Testis (tissue), 3 donors: ENCODE data around the gene ZNF462. TPM values are rescaled to one million over a fixed set of nuclear protein-coding genes. Genes with fewer than 3 reads are reported as not detected.

ENCODE experiments used
- DNase-seq: peaks from one replicate; pipeline ENCODE4 v3.0.0-alpha.2; 2019
- H3K27ac ChIP-seq, 2 donors: fragments of 200-600 bp; sonication (generic); one replicate each; pipeline ENCODE4 v1.5.1; 2019
- H3K27me3 ChIP-seq: fragments of 200-600 bp; sonication (generic); one replicate; pipeline ENCODE4 v1.5.1; 2019
- H3K36me3 ChIP-seq: fragments of 200-600 bp; sonication (generic); one replicate; pipeline ENCODE4 v1.5.1; 2017; ENCODE audit warnings: low read depth; ENCODE audit errors: missing control alignments
- H3K4me1 ChIP-seq: fragments of 200-600 bp; sonication (generic); one replicate; pipeline ENCODE4 v1.5.1; 2019
- H3K4me3 ChIP-seq, 2 donors: fragments of 200-600 bp; sonication (generic); one replicate each; pipeline ENCODE4 v1.5.1; 2017 to 2019
- H3K9me3 ChIP-seq: fragments of 200-600 bp; sonication (generic); one replicate; pipeline ENCODE4 v1.5.1; 2017
- POLR2A ChIP-seq: fragments of 450-650 bp; IDR thresholded peaks from one replicate; pipeline ENCODE4 v1.6.1; 2017; ENCODE audit warnings: antibody characterized with exemption, mild to moderate bottlenecking, moderate library complexity
- WGBS, 2 donors: methylation state at CpG; one replicate each; pipeline ENCODE4 v1.1.5; 2018; 5-methylcytosine and 5-hydroxymethylcytosine counted together
- intact Hi-C: fragments of 100-400 bp; cut with DNase I; formaldehyde crosslinking; loops from one replicate; pipeline ENCODE4 v1.15.1; 2023; ENCODE audit warnings: low total_unique reads
- polyA plus RNA-seq: library from polyadenylated mRNA; stranded (reverse); fragments of 350-450 nt; fragmentation: Illumina TruSeq; extraction: RNeasy Lipid Tissue Mini Kit (QIAGEN cat#74804); gene quantifications from one replicate; pipeline ENCODE4 v1.2.3, GENCODE V29; 2014; ENCODE audit warnings: low read depth, low replicate concordance; ENCODE audit not compliant: insufficient read depth
- total RNA-seq, 2 donors: library from RNA; depleted of rRNA; stranded (reverse); fragments of >200 nt; gene quantifications; one replicate each; pipeline ENCODE4 v1.2.3, GENCODE V29; 2016
- TF ChIP-seq, protein P1 (sequence below), 3 experiments: fragments of 450-650 bp in 2 of 3; fragments of 200-600 bp in 1 of 3; sonication (generic) in 1 of 3; IDR thresholded peaks; one replicate each; pipeline ENCODE4 v1.5.1; 2016 to 2019; ENCODE audit warnings: antibody characterized with exemption in 3 of 3, mild to moderate bottlenecking in 2 of 3, moderate library complexity in 1 of 3

The ZNF462 gene
- total and polyA plus RNA-seq, 3 donors from 2014 or later: 31.5 to 61.6 (median 53.2) TPM

DNA sequence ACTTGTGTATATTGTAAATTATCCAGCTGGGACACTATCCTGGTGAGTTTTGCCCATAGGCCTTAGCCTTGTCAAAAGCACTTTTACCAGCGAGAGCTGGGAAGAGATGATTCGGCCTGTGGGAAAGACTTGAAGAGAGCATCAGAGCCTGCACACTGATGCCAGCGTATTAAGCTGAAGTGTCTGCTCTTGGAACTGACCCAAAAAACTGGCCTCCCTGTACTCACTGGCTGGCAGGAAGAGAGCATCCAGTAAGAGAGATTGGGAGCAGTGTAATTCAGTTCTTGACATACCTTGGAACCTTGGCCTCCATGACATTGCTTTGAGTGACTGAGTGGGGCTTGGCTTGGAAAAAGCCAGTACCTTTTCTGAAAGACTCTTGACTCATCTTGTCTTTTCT lies 73.7 kb downstream of the ZNF462 start:
- H3K36me3 ChIP-seq: no peaks in the 10 kb centered on the region
- intact Hi-C loops: no loop called here
- no peak for DNase-seq

DNA sequence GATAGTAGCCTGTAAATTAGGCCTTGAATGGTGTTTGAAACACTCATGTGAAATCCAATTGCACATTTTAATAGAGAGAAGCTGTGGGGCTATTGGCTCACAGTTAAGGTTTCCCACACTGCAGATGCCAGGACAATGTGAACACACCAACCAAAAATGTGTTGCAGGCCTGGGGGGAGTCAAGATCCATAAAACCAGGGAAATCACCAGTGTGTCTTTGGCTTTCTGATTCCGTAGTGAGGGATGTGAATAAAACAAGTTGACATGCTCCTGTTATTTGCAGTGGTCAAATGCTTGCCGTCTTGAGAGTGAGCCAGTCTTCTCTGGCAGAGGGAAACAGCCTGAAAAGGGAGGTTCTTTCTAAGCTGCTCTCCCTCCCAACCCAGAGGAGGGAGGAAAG lies 79.0 kb downstream of the ZNF462 start:
- H3K27me3 ChIP-seq: no peaks in the 10 kb centered on the region
- TF ChIP-seq, protein P1, sequence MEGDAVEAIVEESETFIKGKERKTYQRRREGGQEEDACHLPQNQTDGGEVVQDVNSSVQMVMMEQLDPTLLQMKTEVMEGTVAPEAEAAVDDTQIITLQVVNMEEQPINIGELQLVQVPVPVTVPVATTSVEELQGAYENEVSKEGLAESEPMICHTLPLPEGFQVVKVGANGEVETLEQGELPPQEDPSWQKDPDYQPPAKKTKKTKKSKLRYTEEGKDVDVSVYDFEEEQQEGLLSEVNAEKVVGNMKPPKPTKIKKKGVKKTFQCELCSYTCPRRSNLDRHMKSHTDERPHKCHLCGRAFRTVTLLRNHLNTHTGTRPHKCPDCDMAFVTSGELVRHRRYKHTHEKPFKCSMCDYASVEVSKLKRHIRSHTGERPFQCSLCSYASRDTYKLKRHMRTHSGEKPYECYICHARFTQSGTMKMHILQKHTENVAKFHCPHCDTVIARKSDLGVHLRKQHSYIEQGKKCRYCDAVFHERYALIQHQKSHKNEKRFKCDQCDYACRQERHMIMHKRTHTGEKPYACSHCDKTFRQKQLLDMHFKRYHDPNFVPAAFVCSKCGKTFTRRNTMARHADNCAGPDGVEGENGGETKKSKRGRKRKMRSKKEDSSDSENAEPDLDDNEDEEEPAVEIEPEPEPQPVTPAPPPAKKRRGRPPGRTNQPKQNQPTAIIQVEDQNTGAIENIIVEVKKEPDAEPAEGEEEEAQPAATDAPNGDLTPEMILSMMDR (IDR thresholded peaks at IDR 0.05): no peak
- no peak for TF ChIP-seq POLR2A
- no peak overlapping the region for H3K27ac ChIP-seq
- H3K4me1 ChIP-seq: no peaks in the 10 kb centered on the region
- H3K36me3 ChIP-seq: no peaks in the 10 kb centered on the region
- H3K4me3 ChIP-seq: no peak overlapping the region
- no peaks in the 10 kb centered on the region for H3K9me3 ChIP-seq
- intact Hi-C loops: no loop called here
- no peak for DNase-seq
- 80 to 90% methylated on average over 2 of the region's 2 CpGs for WGBS, 2 donors

More for the DNA sequence above, 73.7 kb downstream of the ZNF462 start:
- no peaks in the 10 kb centered on the region for H3K4me1 ChIP-seq
- H3K27me3 ChIP-seq: no peaks in the 10 kb centered on the region
- no peaks in the 10 kb centered on the region for H3K9me3 ChIP-seq
- H3K4me3 ChIP-seq: no peak overlapping the region
- WGBS, 2 donors: 88 to 90% methylated on average over 3 of the region's 3 CpGs
- TF ChIP-seq, protein P1 (IDR thresholded peaks at IDR 0.05): no peak
- no peak for TF ChIP-seq POLR2A
- H3K27ac ChIP-seq: no peak overlapping the region

DNA sequence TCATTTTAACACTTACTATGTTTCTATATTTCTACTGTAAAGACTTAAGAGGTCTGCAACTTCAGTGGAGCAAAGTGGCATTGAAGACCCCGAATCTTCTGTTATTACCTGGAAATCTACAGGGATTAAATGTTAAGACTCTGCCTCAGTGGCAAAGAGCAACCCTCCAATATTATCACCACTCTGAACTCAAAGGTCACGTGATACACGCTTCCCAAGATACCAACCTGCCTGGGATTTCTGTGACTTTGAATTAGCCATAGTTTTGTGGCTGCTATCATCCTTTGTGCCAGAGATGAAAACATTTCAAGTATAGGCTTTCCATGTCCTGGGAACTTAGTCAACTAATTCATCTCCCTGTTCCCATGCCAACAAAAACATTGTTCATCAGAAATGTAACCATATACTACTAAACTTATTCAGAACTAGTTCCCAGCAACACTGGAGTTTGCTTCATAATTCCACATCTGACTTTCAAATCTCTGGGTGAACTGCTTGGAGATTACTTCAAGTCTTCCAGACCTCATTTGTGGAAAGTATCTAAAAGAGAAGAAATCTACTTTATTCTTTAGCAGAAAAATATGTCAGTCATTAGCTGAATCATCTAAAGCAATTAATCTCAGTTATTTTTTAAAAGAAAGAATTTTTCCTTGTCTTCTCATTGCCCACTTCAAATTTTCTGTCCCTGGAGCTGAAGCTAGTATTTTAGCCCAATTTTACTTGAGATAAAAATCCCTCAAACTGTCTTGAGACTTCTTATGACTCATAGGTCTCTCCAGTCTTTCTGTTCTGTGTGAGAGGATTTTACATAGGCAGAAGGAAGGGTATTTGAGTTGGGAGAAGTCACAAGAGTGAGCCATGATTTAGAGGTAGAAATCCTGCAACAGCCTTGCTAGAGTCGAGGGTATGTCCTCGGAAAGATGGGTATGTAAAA lies 83.0 kb downstream of the ZNF462 start:
- WGBS, 2 donors: 76 to 87% methylated on average over 5 of the region's 5 CpGs
- H3K36me3 ChIP-seq: no peaks in the 10 kb centered on the region
- intact Hi-C loops: no loop called here
- no peak for DNase-seq
- H3K27me3 ChIP-seq: no peaks in the 10 kb centered on the region
- H3K9me3 ChIP-seq: no peaks in the 10 kb centered on the region
- TF ChIP-seq, protein P1 (IDR thresholded peaks at IDR 0.05): no peak
- TF ChIP-seq POLR2A: no peak
- H3K27ac ChIP-seq: no peak overlapping the region
- no peak overlapping the region for H3K4me3 ChIP-seq
- no peaks in the 10 kb centered on the region for H3K4me1 ChIP-seq

DNA sequence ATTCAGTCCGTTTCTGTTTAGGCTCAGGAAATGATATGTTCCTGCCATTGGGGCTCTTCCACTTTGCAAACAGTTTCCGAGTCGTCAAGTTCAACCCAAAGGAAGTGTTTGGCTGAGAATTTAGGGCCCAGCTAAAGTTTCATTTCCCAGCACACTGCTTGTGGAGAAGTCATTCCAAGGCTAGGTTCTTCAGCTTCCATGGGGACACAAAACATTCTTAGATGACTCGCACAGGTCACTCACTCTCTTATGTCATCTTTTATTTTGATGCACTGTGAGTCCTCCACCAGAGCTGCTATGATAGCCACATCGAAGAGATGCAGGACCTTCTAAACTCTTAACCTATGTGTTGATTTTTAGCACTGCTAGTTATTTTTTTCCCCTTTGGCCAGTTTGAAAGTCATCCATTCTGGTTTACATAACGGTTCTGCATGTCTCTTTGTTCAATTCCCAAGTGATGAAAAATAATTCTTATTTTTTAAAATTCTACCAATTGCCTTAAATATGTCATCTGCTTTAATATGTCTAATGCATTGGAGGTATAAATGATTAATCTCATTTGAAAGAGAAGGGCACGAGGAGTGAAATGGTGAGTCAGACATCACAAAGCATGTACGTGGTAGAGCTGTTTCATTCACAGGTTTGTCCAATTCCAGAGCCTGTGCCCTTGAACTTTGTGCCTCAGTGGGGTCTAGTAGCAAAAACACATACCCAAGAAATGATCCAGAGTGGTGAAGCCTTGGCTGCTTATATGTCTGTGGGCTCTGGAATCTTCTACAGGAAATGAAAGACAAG lies 84.3 kb downstream of the ZNF462 start:
- Histone ChIP-seq H3K4me3 (no peak overlapping the region), H3K36me3 (no peaks in the 10 kb centered on the region), H3K27me3 (no peaks in the 10 kb centered on the region), H3K27ac (no peak overlapping the region), H3K9me3 (no peaks in the 10 kb centered on the region), H3K4me1 (no peaks in the 10 kb centered on the region)
- TF ChIP-seq, protein P1 (IDR thresholded peaks at IDR 0.05): no peak
- TF ChIP-seq POLR2A: no peak
- intact Hi-C loops: no loop called here
- no peak for DNase-seq
- 90 to 92% methylated on average over 8 of the region's 8 CpGs for WGBS, 2 donors
